ENCODE data around the gene IFT122.

DNA sequence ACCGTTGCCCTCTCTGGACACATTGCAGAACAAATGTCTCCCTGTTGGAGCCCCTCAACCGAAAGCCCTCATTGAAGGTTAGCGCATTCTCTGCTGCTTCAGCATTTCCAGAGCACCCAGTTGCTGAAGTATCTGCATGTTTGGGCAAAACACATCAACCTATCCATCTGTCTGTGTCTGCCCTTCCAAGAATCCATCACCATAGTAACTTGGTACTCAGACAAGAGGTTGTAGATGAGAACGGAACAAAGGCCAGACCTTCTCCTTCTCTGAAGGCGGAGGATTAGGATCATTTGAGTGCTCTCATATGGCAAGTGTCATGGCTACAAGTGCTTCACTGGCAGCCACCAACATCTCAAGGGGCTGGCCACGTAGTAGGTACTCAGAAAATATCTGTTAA is 65.3 kb downstream of the IFT122 start:
- TF ChIP-seq, protein P1, sequence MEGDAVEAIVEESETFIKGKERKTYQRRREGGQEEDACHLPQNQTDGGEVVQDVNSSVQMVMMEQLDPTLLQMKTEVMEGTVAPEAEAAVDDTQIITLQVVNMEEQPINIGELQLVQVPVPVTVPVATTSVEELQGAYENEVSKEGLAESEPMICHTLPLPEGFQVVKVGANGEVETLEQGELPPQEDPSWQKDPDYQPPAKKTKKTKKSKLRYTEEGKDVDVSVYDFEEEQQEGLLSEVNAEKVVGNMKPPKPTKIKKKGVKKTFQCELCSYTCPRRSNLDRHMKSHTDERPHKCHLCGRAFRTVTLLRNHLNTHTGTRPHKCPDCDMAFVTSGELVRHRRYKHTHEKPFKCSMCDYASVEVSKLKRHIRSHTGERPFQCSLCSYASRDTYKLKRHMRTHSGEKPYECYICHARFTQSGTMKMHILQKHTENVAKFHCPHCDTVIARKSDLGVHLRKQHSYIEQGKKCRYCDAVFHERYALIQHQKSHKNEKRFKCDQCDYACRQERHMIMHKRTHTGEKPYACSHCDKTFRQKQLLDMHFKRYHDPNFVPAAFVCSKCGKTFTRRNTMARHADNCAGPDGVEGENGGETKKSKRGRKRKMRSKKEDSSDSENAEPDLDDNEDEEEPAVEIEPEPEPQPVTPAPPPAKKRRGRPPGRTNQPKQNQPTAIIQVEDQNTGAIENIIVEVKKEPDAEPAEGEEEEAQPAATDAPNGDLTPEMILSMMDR (IDR thresholded peaks at IDR 0.05; ENCODE audit: extremely low read depth in 1 of 2, insufficient read depth in 1 of 2, low read depth in 1 of 2, low read length in 2 of 2), result no peak
- TF ChIP-seq POLR2AphosphoS5 (IDR thresholded peaks at IDR 0.05; ENCODE audit: insufficient read depth, low read depth, low read length), result no peak
- TF ChIP-seq EZH2 (IDR thresholded peaks at IDR 0.05; ENCODE audit: borderline replicate concordance, low read depth, low read length, severe bottlenecking), result no peak
- no peak for TF ChIP-seq POLR2A (IDR thresholded peaks at IDR 0.05; ENCODE audit: low read depth, low read length)
- no peak for TF ChIP-seq MYC (IDR thresholded peaks at IDR 0.05; ENCODE audit: low read depth, low read length)
- TF ChIP-seq, protein P2, sequence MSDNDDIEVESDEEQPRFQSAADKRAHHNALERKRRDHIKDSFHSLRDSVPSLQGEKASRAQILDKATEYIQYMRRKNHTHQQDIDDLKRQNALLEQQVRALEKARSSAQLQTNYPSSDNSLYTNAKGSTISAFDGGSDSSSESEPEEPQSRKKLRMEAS (IDR thresholded peaks at IDR 0.05; ENCODE audit: insufficient read depth, insufficient read length), result no peak
- no peak for TF ChIP-seq JUN (IDR thresholded peaks at IDR 0.05; ENCODE audit: borderline replicate concordance, insufficient read depth, insufficient read length, low read depth)
- no peak for TF ChIP-seq GATA2 (IDR thresholded peaks at IDR 0.05; ENCODE audit: insufficient read depth, insufficient read length, low read depth, low read length)

Measured in endothelial cell of umbilical vein (primary cell).